D721Med (cell line): ENCODE results near the gene TIAM1.

Source experiments
- DNase-seq: peaks from one replicate; pipeline ENCODE4 v3.0.0; 2011; ENCODE audit warnings: low spot score; ENCODE audit not compliant: insufficient read length
- FAIRE-seq: peaks from 2 replicates; lab custom pipeline; 2011; peaks lifted over from hg19 to GRCh38; lab: Jason Lieb, UNC
- CTCF ChIP-seq: IDR thresholded peaks from 2 replicates; pipeline ENCODE4 v1.5.1; 2012; ENCODE audit warnings: mild to moderate bottlenecking, control low read depth; ENCODE audit not compliant: insufficient read depth; ENCODE audit errors: missing control alignments

Gene TIAM1

GRCh38 chr21:31218830-31219608 lies 125.0 kb downstream of the TIAM1 start:
- no peak for DNase-seq
- no peak for TF ChIP-seq CTCF
- FAIRE-seq: no peak

GRCh38 chr21:31216206-31216605 lies 127.9 kb downstream of the TIAM1 start:
- FAIRE-seq: no peak
- no peak for TF ChIP-seq CTCF
- DNase-seq: no peak

DNA sequence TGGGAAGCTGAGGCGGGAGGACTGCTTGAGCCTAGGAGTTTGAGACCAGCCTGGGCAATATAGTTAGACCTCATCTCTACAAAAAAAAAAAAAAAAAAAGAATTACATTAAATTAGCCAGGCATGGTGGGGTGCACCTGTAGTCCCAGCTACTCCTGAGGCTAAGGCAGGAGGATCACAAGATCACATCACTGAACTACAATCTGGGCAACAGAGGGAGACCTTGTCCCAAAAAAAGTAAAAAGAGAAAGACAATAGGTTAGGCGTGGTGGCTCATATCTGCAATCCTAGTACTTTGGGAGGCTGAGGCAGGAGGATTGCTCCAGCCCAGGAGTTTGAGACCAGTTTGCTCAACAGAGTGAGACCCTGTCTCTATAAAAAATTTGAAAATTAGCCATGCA lies 130.3 kb downstream of the TIAM1 start:
- peak; percentile 4 for TF ChIP-seq CTCF
- DNase-seq (no peak), FAIRE-seq (no peak)

DNA sequence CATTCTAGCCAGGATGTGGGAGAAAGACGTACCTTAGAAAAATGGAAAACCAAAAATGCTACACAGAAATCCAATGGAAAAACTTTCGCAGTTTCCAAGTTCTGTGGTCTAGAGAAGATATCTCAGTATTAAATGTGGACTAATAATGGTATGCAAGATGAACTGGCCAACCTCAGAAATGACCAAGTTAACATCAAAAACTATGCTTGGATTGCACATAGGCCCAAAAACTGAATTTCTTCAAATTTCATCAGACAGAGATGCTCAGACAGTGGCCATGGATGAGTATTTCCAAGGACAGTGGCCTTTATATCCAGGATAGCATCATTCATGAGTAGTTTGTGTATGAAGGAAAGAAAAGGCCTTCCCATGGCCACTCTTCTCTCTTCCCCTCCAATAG lies 132.2 kb downstream of the TIAM1 start:
- no peak for DNase-seq
- no peak for TF ChIP-seq CTCF
- FAIRE-seq: no peak

- no peak for TF ChIP-seq CTCF
- FAIRE-seq: no peak
- DNase-seq: no peak
Observed at GRCh38 chr21:31205412-31205811, 138.6 kb downstream of the TIAM1 start.

GRCh38 chr21:31204801-31205200 lies 139.3 kb downstream of the TIAM1 start:
- FAIRE-seq (no peak), DNase-seq (no peak)
- TF ChIP-seq CTCF: no peak

- TF ChIP-seq CTCF: no peak
- FAIRE-seq: no peak
- DNase-seq: no peak
Observed at GRCh38 chr21:31203431-31204054, 140.5 kb downstream of the TIAM1 start.
